ENCODE results near the gene ZNF619.

Gene ZNF619

DNA sequence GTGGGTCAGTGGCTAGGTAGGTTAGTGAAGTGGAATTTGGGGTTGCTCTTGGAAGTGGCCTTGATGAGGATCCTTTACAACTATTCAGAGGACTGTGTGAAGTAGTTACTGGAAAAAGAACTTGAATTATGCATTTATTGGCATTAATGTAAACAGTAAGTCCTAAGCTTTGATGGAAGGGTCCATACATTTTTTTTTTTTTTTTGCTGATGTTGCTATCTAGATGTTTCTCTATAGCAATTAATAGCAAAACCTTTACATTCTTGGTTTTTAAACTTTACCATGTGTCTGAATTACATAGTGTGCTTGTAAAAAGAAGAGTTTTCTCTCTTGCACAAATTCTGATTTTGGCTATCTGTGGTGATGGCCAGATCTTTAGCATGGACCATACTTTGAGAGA lies 57.4 kb downstream of the ZNF619 start:
- no peak for DNase-seq (ENCODE audit: low spot score)

Measured in CD4-positive, alpha-beta T cell treated with Interleukin-15 for 4 hours (primary cell).